ENCODE results near the gene EFHD1.

GRCh38 chr2:232604535-232604934, 28.9 kb upstream of the EFHD1 start:
- no peak for TF ChIP-seq POLR2AphosphoS5 (IDR thresholded peaks at IDR 0.05; ENCODE audit: low read depth, low read length)
- TF ChIP-seq POLR2A (IDR thresholded peaks at IDR 0.05; ENCODE audit: low read depth, low read length): no peak
- TF ChIP-seq TAF1 (IDR thresholded peaks at IDR 0.05; ENCODE audit: borderline replicate concordance, low read depth, low read length): no peak
